Ammon's horn (tissue), 1 donor: ENCODE results near the gene FGD3.
"Not testable (repeated sequence)": the region's sequence is repeated elsewhere in the genome, so short reads cannot be mapped to it uniquely, and the experiment has no call there.

Experiments
- DNase-seq: peaks from one replicate; pipeline ENCODE4 v3.0.0-alpha.2; 2016; ENCODE audit warnings: low spot score

FGD3 gene, protein sequence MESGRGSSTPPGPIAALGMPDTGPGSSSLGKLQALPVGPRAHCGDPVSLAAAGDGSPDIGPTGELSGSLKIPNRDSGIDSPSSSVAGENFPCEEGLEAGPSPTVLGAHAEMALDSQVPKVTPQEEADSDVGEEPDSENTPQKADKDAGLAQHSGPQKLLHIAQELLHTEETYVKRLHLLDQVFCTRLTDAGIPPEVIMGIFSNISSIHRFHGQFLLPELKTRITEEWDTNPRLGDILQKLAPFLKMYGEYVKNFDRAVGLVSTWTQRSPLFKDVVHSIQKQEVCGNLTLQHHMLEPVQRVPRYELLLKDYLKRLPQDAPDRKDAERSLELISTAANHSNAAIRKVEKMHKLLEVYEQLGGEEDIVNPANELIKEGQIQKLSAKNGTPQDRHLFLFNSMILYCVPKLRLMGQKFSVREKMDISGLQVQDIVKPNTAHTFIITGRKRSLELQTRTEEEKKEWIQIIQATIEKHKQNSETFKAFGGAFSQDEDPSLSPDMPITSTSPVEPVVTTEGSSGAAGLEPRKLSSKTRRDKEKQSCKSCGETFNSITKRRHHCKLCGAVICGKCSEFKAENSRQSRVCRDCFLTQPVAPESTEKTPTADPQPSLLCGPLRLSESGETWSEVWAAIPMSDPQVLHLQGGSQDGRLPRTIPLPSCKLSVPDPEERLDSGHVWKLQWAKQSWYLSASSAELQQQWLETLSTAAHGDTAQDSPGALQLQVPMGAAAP

GRCh38 chr9:92947268-92948037, at the start of gene FGD3:
TSS of gene FGD3 (plus strand) at chr9:92947523. CDS start at chr9:92976257, 28,734 bp downstream.
- no peak for DNase-seq

DNA sequence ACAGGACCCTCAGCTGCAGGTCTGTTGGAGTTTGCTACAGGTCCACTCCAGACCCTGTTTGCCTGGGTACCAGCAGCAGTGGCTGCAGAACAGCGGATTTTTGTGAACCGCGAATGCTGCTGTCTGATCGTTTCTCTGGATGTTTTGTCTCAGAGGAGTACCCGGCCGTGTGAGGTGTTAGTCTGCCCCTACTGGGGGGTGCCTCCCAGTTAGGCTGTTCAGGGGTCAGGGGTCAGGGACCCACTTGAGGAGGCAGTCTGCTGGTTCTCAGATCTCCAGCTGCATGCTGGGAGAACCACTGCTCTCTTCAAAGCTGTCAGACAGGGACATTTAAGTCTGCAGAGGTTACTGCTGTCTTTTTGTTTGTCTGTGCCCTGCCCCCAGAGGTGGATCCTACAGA, 42.2 kb upstream of the FGD3 start:
- DNase-seq, result not testable (repeated sequence)

- DNase-seq, result no peak
Observed at GRCh38 chr9:92911511-92912475, 35.5 kb upstream of the FGD3 start.

GRCh38 chr9:92917176-92917800, 30.0 kb upstream of the FGD3 start:
- peak; percentile 9 for DNase-seq

DNA sequence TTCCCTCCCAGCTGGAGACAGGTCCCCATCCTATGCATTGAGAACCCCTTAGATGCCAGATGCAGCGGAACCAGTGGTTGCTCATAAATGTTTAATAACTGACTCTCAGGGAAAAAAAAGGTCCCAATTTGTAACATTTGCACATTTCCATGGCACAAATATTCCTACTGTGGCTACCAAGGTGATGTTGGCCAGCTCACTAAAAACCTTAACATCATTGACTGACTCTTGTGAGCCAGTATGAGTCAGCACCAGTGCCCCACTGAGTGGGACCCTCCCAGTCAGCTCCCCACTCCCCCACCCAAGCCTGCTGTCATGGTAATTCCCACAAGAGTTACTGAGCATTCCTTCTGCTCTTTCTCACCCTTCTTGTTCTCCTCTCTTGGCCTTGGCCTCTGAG, 26.9 kb upstream of the FGD3 start:
- DNase-seq, result no peak

DNA sequence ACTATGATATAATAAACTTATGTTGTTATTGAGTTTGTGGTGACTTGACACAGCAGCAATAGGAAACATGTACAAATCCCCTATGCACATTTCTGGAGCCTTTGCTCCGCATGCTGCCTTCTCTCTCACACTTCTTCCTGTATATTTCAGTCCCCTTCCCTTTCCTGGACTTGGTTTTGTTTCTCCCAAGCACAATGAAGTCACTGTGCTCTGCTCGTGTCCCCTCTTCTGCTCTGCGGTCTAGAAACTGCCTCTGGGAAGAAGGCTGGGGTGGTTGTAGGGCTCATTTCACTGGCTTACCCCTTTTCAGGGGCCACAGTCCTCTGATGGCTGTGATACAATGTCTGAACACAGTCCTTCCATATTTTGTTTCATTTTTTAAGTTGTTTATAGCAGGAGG, 15.7 kb upstream of the FGD3 start:
- no peak for DNase-seq

- no peak for DNase-seq
Observed at GRCh38 chr9:92934321-92934720, 13.0 kb upstream of the FGD3 start.

DNA sequence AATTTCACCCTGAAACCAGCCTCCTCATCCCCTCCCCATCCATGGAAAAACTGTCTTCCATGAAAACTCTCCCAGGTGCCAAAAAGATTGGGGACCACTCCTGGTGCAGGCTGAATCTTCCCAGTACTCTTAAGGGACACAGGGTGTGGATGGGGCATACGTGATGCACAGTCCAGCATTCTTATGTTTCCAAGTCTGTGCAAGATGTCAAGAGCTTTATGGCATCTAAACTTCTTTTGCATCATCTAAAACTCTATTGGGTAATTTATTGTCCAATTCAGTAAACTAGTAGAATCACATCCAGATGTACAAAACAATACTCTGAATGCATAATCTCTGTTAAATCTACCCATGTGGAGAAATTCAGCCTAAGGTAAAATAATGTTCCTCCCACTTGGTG, 9.3 kb upstream of the FGD3 start:
- DNase-seq, result no peak

DNA sequence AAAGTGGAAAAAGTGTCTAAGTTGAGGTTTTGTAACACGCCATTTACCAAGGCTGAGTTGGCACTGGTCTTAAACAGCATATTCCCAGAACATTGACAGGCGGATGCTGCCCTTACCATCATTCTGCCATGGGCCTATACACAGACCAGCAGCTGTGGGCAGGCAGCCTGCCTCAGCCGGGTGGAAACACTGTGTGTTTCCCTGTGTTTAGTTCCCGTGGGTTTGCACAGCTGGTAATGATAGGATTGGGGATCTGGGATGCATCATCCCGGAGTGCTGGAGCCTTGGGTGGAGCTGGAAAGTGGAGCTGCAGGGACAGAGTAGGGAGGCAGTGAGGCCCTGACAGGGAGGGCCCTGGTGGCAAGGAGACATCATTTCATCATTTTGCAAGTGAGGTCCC, 5.5 kb upstream of the FGD3 start:
- DNase-seq, result no peak

DNA sequence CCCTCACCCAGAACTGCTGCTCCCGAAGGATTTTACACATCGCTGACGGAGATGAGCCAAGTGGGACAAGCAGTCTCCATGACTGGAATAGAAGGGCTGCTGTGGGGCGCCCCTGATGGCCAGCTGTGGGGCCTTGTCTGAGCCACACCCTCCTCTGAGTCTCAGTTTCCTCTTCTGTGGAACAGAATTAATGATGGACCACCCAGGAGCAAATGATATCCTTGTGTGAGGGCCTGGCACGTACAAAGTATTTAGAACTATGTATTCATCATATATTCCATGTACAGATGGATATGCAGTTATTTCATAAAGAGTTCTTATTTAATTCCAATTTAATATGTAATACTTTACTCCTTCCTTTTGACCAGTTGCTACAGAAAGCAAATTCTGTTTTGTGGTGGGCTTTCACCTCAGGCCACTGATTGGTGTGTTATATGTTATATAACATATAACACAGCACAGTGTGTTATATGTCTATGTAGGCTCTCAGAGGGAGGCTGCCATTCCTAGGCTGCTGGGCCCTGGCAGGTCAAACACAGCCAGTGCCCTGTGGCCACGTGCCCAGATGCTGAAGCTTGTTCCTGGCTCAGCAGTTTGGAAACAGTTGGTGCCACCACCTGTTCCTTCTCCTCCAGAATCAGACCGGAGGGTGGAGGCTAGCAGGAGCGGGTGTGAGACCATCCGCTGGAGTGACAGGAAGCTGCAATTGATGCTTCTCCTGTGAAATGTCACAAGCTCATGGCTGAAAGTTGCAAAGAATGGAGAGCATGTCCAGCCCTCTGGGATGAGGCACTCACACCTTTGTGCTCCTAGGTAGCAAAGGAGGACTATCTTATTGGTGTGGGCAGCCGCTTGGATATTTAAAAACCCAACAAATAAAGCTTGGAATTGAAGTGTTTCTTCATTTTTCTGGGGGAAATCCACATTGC, 4.4 kb upstream of the FGD3 start:
- no peak for DNase-seq

- DNase-seq, result no peak
Observed at GRCh38 chr9:92944921-92945320, 2.4 kb upstream of the FGD3 start.

GRCh38 chr9:92945796-92946195, 1.5 kb upstream of the FGD3 start:
- no peak for DNase-seq

- no peak for DNase-seq
Observed at GRCh38 chr9:92948038-92948534, 763 bp downstream of the FGD3 start.

DNA sequence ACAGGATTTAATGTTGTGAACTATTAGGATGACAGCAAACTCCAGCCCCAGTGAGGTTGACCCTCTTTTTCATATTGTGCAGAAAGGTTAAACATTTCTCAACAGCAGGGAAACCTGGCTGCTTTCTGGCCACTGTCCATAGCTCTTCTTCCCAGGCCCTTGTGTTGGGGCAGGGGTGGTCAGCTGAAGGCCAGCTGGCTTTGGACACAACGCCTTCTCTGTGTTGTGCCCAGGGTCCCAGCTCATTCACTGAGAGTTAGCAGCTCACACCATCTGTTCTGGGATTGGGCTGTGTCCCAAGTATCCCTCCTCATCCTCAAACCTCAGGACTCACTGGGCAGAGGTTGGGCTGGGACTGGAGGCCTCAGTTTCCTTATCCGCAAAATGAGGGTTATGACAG, 1.3 kb downstream of the FGD3 start:
- DNase-seq, result no peak

DNA sequence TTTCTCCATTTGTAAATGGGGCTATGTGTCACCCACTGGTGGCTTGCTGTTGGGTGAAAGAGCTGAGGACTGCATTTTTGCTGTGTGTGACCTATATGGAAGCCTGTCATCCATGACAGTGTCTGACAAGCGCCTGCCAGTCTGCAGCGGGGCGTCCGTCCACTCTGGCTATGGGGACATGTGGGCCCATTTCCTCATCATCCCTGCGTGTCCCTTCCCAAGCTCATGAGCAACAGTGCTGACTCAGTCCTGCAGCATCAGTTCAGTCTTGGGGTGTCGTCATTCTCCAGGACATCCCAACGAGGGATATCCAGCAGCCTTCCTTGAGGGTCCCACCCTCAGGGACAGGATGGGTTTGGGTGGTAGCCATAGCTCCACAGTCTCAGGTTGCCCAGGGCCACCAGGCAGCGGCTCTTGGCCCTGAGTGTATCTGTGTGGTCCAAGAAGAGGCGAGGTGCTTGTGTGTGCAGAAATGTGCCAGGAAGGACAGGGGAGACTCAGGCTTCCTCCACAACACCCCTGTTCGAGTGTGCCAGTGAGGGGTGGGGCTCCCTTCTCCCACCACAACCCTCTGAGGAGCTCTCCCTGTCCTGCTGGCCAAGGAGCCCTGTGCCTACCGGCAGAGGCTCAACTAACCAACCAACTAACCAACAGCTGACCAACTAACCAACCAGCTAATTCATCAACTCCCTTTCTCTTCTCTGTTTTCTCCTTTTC, 2.1 kb downstream of the FGD3 start:
- DNase-seq, result no peak

DNA sequence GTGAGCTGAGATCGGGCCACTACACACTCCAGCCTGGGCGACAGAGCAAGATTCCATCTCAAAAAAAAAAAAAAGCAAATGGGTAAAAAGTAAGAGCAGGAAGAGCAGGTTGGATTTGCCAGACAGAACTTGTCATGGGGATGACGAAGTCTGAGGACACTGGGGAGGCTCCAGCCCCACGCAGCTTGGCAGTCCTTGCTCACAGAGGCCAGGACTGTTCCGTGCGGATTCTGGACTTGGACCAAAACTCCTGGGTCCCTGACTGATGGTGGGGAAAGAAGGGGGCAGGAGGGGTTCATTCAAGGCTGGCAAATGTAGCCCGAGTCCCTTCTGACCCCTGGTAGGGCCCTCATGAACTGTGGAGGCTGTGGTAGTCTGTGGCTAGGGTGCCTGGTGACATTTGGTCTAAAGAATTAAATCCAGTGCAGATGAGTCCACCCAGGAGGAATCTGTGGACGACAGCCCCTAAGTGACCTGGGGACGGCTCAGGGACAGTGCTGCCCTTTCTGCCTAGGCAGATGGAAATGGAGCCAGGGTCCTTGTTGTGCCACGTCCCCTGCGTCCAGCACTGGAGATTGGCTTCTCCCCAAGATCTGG, 3.1 kb downstream of the FGD3 start:
- no peak for DNase-seq

DNA sequence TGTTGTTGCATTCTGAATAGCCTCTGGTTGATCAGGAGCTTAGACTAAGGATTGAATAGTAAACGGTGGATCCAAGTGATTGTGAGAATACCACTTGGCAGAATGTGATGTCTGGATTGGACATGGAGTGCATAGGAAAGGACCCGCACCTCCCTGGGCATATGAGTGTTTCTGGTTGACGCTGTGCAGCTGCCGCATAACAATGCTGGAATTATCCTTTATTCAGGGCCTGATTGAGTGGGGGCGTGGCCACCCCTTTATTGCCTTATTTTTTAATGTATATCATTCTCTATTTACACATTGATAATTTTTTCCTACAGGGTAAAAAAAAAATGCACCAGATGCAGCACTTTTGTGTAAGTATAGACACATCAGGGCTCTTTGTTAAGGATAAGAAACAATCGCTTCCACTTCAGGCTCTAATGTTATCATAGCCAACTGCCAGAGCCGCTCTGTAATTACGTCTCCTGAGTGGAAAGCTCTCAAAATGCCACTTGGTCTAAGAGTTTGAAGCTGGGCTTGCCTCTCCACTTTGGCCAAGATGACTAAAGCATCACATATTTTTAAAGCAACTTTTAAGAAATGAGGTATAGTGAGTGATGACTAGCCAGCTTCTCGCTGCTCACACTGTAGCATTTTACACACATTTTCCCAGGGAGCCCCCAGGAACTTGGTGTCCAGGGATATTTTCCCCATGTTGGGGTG, 5.7 kb downstream of the FGD3 start:
- no peak for DNase-seq
